Jurkat, Clone E6-1 (cell line): ENCODE results near the gene LGR6.
A peak's percentile ranks its signal among the peaks of the same experiment; 100 is the strongest.

ENCODE experiments used
- DNase-seq: peaks from one replicate; pipeline ENCODE4 v3.0.0-alpha.2; 2011; ENCODE audit warnings: low read depth, low spot score
- H3K4me3 ChIP-seq: 2 replicates; pipeline ENCODE4 v1.5.1; 2011; ENCODE audit warnings: mild to moderate bottlenecking, low read length, control low read depth, moderate library complexity

The LGR6 gene

GRCh38 chr1:202293569-202293968 is 100.0 kb downstream of the LGR6 start:
- no peak for DNase-seq
- H3K4me3 ChIP-seq: no peak overlapping the region

- no peak for DNase-seq
Measured at GRCh38 chr1:202302166-202302565, 108.6 kb downstream of the LGR6 start.

GRCh38 chr1:202304375-202304774 is 110.8 kb downstream of the LGR6 start:
- no peak overlapping the region for H3K4me3 ChIP-seq

More at GRCh38 chr1:202302166-202302565, 108.6 kb downstream of the LGR6 start:
- H3K4me3 ChIP-seq: no peak overlapping the region

GRCh38 chr1:202305168-202305567 is 111.6 kb downstream of the LGR6 start:
- DNase-seq: no peak
- no peak overlapping the region for H3K4me3 ChIP-seq

More at GRCh38 chr1:202304375-202304774, 110.8 kb downstream of the LGR6 start:
- DNase-seq: no peak

GRCh38 chr1:202306535-202307345 is 113.1 kb downstream of the LGR6 start:
- DNase-seq: no peak
- no peak overlapping the region for H3K4me3 ChIP-seq

- no peak overlapping the region for H3K4me3 ChIP-seq
- DNase-seq: no peak
Measured at GRCh38 chr1:202310071-202310725, 116.6 kb downstream of the LGR6 start.

GRCh38 chr1:202310746-202311145 is 117.1 kb downstream of the LGR6 start:
- DNase-seq: no peak
- no peak overlapping the region for H3K4me3 ChIP-seq

- no peak overlapping the region for H3K4me3 ChIP-seq
- no peak for DNase-seq
Measured at GRCh38 chr1:202311875-202312635, 118.5 kb downstream of the LGR6 start.

GRCh38 chr1:202315576-202316168 is 122.1 kb downstream of the LGR6 start:
- DNase-seq: peak; percentile 58
- H3K4me3 ChIP-seq: no peak overlapping the region

GRCh38 chr1:202316186-202316585 is 122.6 kb downstream of the LGR6 start:
- no peak overlapping the region for H3K4me3 ChIP-seq
- DNase-seq: no peak

GRCh38 chr1:202317941-202318925 is 124.6 kb downstream of the LGR6 start:
- no peak overlapping the region for H3K4me3 ChIP-seq
- no peak for DNase-seq

GRCh38 chr1:202319381-202320080 is 125.9 kb downstream of the LGR6 start:
- no peak for DNase-seq
- no peak overlapping the region for H3K4me3 ChIP-seq

GRCh38 chr1:202320081-202320405 is 126.4 kb downstream of the LGR6 start:
- no peak overlapping the region for H3K4me3 ChIP-seq
- DNase-seq: no peak

- H3K4me3 ChIP-seq: no peak overlapping the region
- DNase-seq: no peak
Measured at GRCh38 chr1:202323731-202324130, 130.1 kb downstream of the LGR6 start.

GRCh38 chr1:202324646-202325045 is 131.0 kb downstream of the LGR6 start:
- H3K4me3 ChIP-seq: no peak overlapping the region
- DNase-seq: no peak

- no peak overlapping the region for H3K4me3 ChIP-seq
- no peak for DNase-seq
Measured at GRCh38 chr1:202329891-202330290, 136.3 kb downstream of the LGR6 start.

- no peak for DNase-seq
- H3K4me3 ChIP-seq: no peak overlapping the region
Measured at GRCh38 chr1:202333861-202334260, 140.3 kb downstream of the LGR6 start.
